H1 (cell line): ENCODE results near the gene TNIK. TPM values are rescaled to one million over a fixed set of nuclear protein-coding genes. Genes with fewer than 3 reads are reported as not detected.

ENCODE experiments used
- CTCF ChIA-PET: fragments of 300-600 bp; sonication (Branson Sonifier 250); formaldehyde crosslinking; loops from one replicate; lab custom pipeline; 2021; ENCODE audit not compliant: partially characterized antibody; lab: Charles Lee
- POLR2A ChIA-PET: fragments of 300-600 bp; sonication (Branson Sonifier 250); formaldehyde crosslinking; loops from one replicate; lab custom pipeline; 2021; ENCODE audit warnings: inconsistent platforms; ENCODE audit not compliant: partially characterized antibody; lab: Charles Lee
- DNase-seq, 2 experiments: peaks; one replicate each; pipeline versions ENCODE4 v3.0.0 to v3.0.0-alpha.2; 2010 to 2022; ENCODE audit warnings: low spot score in 2 of 2, low read depth in 1 of 2, mixed read lengths in 1 of 2
- FAIRE-seq: peaks from 2 replicates; lab custom pipeline; 2011; peaks lifted over from hg19 to GRCh38; lab: Jason Lieb, UNC
- H2AFZ ChIP-seq: 2 replicates; pipeline ENCODE4 v1.8.1; 2012; ENCODE audit warnings: low read length, inconsistent platforms
- H2AK5ac ChIP-seq: 2 replicates; pipeline ENCODE4 v1.6.1; 2013; ENCODE audit warnings: low read depth, low read length
- H2BK120ac ChIP-seq: replicated peaks from 2 replicates; pipeline ENCODE3; 2013; ENCODE audit warnings: low read depth, low read length, inconsistent platforms
- H2BK12ac ChIP-seq: 2 replicates; pipeline ENCODE4 v1.6.1; 2013; ENCODE audit warnings: low read depth, low read length
- H2BK15ac ChIP-seq: 2 replicates; pipeline ENCODE4 v1.6.1; 2013; ENCODE audit warnings: low read length
- H2BK20ac ChIP-seq: 2 replicates; pipeline ENCODE4 v1.6.1; 2013; ENCODE audit warnings: low read length
- H2BK5ac ChIP-seq: 2 replicates; pipeline ENCODE4 v1.6.1; 2013; ENCODE audit warnings: low read depth, low read length
- H3K14ac ChIP-seq: 2 replicates; pipeline ENCODE4 v1.6.1; 2013; ENCODE audit warnings: inconsistent platforms; ENCODE audit not compliant: insufficient read length
- H3K18ac ChIP-seq: 2 replicates; pipeline ENCODE4 v1.6.1; 2013; ENCODE audit warnings: low read length; ENCODE audit errors: extremely low read depth
- H3K23ac ChIP-seq: 2 replicates; pipeline ENCODE4 v1.6.1; 2013; ENCODE audit warnings: inconsistent platforms; ENCODE audit not compliant: insufficient read length
- H3K23me2 ChIP-seq: 2 replicates; pipeline ENCODE4 v1.6.1; 2013; ENCODE audit warnings: low read depth, low read length
- H3K27ac ChIP-seq: 2 replicates; pipeline ENCODE4 v1.6.1; 2011; ENCODE audit warnings: low read depth, low read length, inconsistent platforms
- H3K27me3 ChIP-seq, 4 experiments: replicated peaks in 1 of 4; 1 replicate in 1 of 4; 2 replicates in 3 of 4; pipeline versions ENCODE4 v1.6.1 to v1.8.1; 2011 to 2013; ENCODE audit warnings: low read length in 3 of 4, mild to moderate bottlenecking in 3 of 4, inconsistent platforms in 2 of 4, mixed read lengths in 2 of 4, moderate library complexity in 1 of 4; ENCODE audit not compliant: control insufficient read depth in 3 of 4, insufficient read depth in 3 of 4; ENCODE audit errors: extremely low read depth in 1 of 4
- H3K36me3 ChIP-seq, 4 experiments: 2 replicates each; pipeline versions ENCODE4 v1.6.1 to v1.8.1; 2011 to 2013; ENCODE audit warnings: mild to moderate bottlenecking in 4 of 4, low read length in 3 of 4, moderate library complexity in 2 of 4, control low read depth in 1 of 4, inconsistent platforms in 1 of 4; ENCODE audit not compliant: insufficient read depth in 4 of 4, control insufficient read depth in 2 of 4
- H3K4ac ChIP-seq: replicated peaks from 2 replicates; pipeline ENCODE3; 2013; ENCODE audit warnings: low read length, low read depth, mixed read lengths, inconsistent platforms; ENCODE audit not compliant: insufficient read length
- H3K4me1 ChIP-seq, 4 experiments: replicated peaks in 1 of 4; 1 replicate in 1 of 4; 2 replicates in 3 of 4; pipeline versions ENCODE4 v1.6.1 to v1.8.1; 2011 to 2013; ENCODE audit warnings: low read length in 3 of 4, inconsistent platforms in 2 of 4, mixed read lengths in 1 of 4; ENCODE audit not compliant: insufficient read depth in 4 of 4, control insufficient read depth in 3 of 4
- H3K4me2 ChIP-seq, 2 experiments: 2 replicates each; pipeline versions ENCODE4 v1.6.1 to v1.8.1; 2011 to 2013; ENCODE audit warnings: low read depth in 2 of 2, low read length in 2 of 2, control low read depth in 1 of 2, inconsistent platforms in 1 of 2, mild to moderate bottlenecking in 1 of 2; ENCODE audit not compliant: insufficient read depth in 1 of 2
- H3K4me3 ChIP-seq, 4 experiments: fragments of 200-600, 300-600 bp in 1 of 4; sonication (generic), shearing (Covaris generic), sonication (Bioruptor Twin) in 1 of 4; 2 replicates each; pipeline versions ENCODE4 v1.5.1 to v1.8.1; 2011 to 2016; ENCODE audit warnings: low read length in 4 of 4, low read depth in 3 of 4, control low read depth in 2 of 4, inconsistent platforms in 2 of 4, mild to moderate bottlenecking in 2 of 4, mixed read lengths in 1 of 4, moderate library complexity in 1 of 4; ENCODE audit not compliant: insufficient read depth in 2 of 4; ENCODE audit errors: extremely low read depth in 1 of 4
- H3K56ac ChIP-seq: replicated peaks from 2 replicates; pipeline ENCODE3; 2013; ENCODE audit warnings: low read depth, mild to moderate bottlenecking, mixed read lengths, low read length, inconsistent platforms; ENCODE audit not compliant: insufficient read length
- H3K79me1 ChIP-seq: 2 replicates; pipeline ENCODE4 v1.6.1; 2013; ENCODE audit warnings: low read depth, low read length, control low read depth
- H3K79me2 ChIP-seq, 2 experiments: 2 replicates each; pipeline versions ENCODE4 v1.6.1 to v1.8.1; 2012 to 2013; ENCODE audit warnings: low read length in 2 of 2, mild to moderate bottlenecking in 2 of 2, inconsistent platforms in 1 of 2; ENCODE audit not compliant: insufficient read depth in 2 of 2, control insufficient read depth in 1 of 2
- H3K9ac ChIP-seq, 4 experiments: replicated peaks in 1 of 4; 1 replicate in 1 of 4; 2 replicates in 3 of 4; pipeline versions ENCODE4 v1.6.1 to v1.8.1; 2011 to 2013; ENCODE audit warnings: low read depth in 3 of 4, low read length in 3 of 4, control low read depth in 2 of 4, mild to moderate bottlenecking in 2 of 4, moderate library complexity in 2 of 4, inconsistent platforms in 1 of 4; ENCODE audit errors: extremely low read depth in 1 of 4
- H3K9me3 ChIP-seq, 2 experiments: 2 replicates each; pipeline versions ENCODE4 v1.6.1 to v1.8.1; 2012 to 2013; ENCODE audit warnings: mild to moderate bottlenecking in 2 of 2, moderate library complexity in 2 of 2, control low read depth in 1 of 2, inconsistent platforms in 1 of 2, low read depth in 1 of 2, low read length in 1 of 2, mixed read lengths in 1 of 2; ENCODE audit not compliant: insufficient read depth in 2 of 2
- H4K20me1 ChIP-seq, 2 experiments: replicated peaks in 1 of 2; 2 replicates each; pipeline versions ENCODE3 to v1.8.1; 2011 to 2013; ENCODE audit warnings: inconsistent platforms in 2 of 2, low read length in 2 of 2, mild to moderate bottlenecking in 1 of 2; ENCODE audit not compliant: insufficient read depth in 2 of 2, control insufficient read depth in 1 of 2
- H4K5ac ChIP-seq: 2 replicates; pipeline ENCODE4 v1.6.1; 2013; ENCODE audit warnings: low read length, low read depth, mixed read lengths, inconsistent platforms; ENCODE audit not compliant: insufficient read length
- H4K8ac ChIP-seq: 2 replicates; pipeline ENCODE4 v1.8.0; 2013; ENCODE audit warnings: mild to moderate bottlenecking, moderate library complexity, low read length, inconsistent platforms; ENCODE audit not compliant: insufficient read depth; ENCODE audit errors: extremely low read depth
- H4K91ac ChIP-seq: replicated peaks from 2 replicates; pipeline ENCODE3; 2013; ENCODE audit warnings: low read length, mixed read lengths, inconsistent platforms; ENCODE audit not compliant: insufficient read length
- ATF2 ChIP-seq: IDR thresholded peaks from 2 replicates; pipeline ENCODE4 v1.6.1; 2012; ENCODE audit warnings: low read length, inconsistent platforms
- BCL11A ChIP-seq, 2 experiments: IDR thresholded peaks; one replicate each; pipeline ENCODE4 v1.6.1; 2011; ENCODE audit warnings: low read depth in 2 of 2, low read length in 2 of 2, mild to moderate bottlenecking in 2 of 2
- CBX5 ChIP-seq: fragments of 300-800, 300-1000 bp; sonication (generic); IDR thresholded peaks from 2 replicates; pipeline ENCODE4 v1.7.1; 2016; ENCODE audit warnings: antibody characterized with exemption, low read length, low read depth
- CHD1 ChIP-seq: IDR thresholded peaks from 2 replicates; pipeline ENCODE4 v1.6.1; 2012; ENCODE audit warnings: low read depth, low read length, improper control_type of control experiment
- EGR1 ChIP-seq: IDR thresholded peaks from 2 replicates; pipeline ENCODE4 v1.6.1; 2011; ENCODE audit warnings: low read depth, low read length, borderline replicate concordance
- GTF2F1 ChIP-seq: IDR thresholded peaks from 2 replicates; pipeline ENCODE4 v1.6.1; 2012; ENCODE audit warnings: low read depth, low read length, improper control_type of control experiment, borderline replicate concordance
- KDM5A ChIP-seq: fragments of 200-600 bp; IDR thresholded peaks from 2 replicates; pipeline ENCODE4 v1.7.1; 2012; ENCODE audit warnings: mild to moderate bottlenecking, low read length, inconsistent platforms, mixed read lengths
- POLR2A ChIP-seq, 2 experiments: IDR thresholded peaks; 1 replicate in 1 of 2; 2 replicates in 1 of 2; pipeline ENCODE4 v1.6.1; 2011; ENCODE audit warnings: low read depth in 2 of 2, low read length in 2 of 2, mild to moderate bottlenecking in 2 of 2; ENCODE audit errors: control extremely low read depth in 1 of 2
- RAD21 ChIP-seq, 2 experiments: IDR thresholded peaks in 1 of 2; conservative IDR thresholded peaks in 1 of 2; 2 replicates each; pipeline ENCODE4 v1.6.1; 2011; ENCODE audit warnings: low read depth in 2 of 2, low read length in 2 of 2, improper control_type of control experiment in 1 of 2, inconsistent platforms in 1 of 2, mild to moderate bottlenecking in 1 of 2, moderate library complexity in 1 of 2
- RFX5 ChIP-seq: IDR thresholded peaks from 2 replicates; pipeline ENCODE4 v1.6.1; 2011; ENCODE audit warnings: low read depth, low read length, improper control_type of control experiment, borderline replicate concordance
- USF2 ChIP-seq: IDR thresholded peaks from 2 replicates; pipeline ENCODE4 v1.6.1; 2011; ENCODE audit warnings: low read length, improper control_type of control experiment
- WGBS, 2 experiments: shearing (Covaris generic) in 1 of 2; methylation state at CpG; one replicate each; pipeline versions ENCODE4 v1.1.6 to v1.1.7; 2013 to 2015; ENCODE audit warnings: low lambda C conversion rate in 2 of 2, mixed read lengths in 2 of 2, inconsistent platforms in 1 of 2, low coverage in 1 of 2, missing lambda C conversion rate in 1 of 2; ENCODE audit not compliant: insufficient replicate concordance in 2 of 2, insufficient coverage in 1 of 2, insufficient read length in 1 of 2; ENCODE audit errors: extremely low coverage in 1 of 2, missing lambda C conversion rate in 1 of 2; 5-methylcytosine and 5-hydroxymethylcytosine counted together
- polyA plus RNA-seq, 7 experiments: library from polyadenylated mRNA; depleted of rRNA in 3 of 7; stranded (reverse) in 5 of 7; unstranded in 2 of 7; fragments of >200 nt in 5 of 7; fragments of 200-250 nt in 2 of 7; gene quantifications; 1 replicate in 5 of 7; 2 replicates in 1 of 7; 4 replicates in 1 of 7; pipeline versions ENCODE4 v1.2.1 to v1.2.3, GENCODE V29; 2011 to 2013; ENCODE audit warnings: missing spikeins in 2 of 7, mixed read lengths in 2 of 7
- total RNA-seq: library from RNA; stranded (reverse); fragmentation: NEBNext Ultra II Directional; extraction: Animal tissue kit (Norgen Biotek cat#: 25700); gene quantifications from 2 replicates; pipeline ENCODE4 v1.2.1, GENCODE V29; 2021

TNIK gene
- total and polyA plus RNA-seq, 2 of the 8 experiments (the other 6 are each of a cell fraction or from before 2014, with no cell fraction given), result 7.4 to 42.0 TPM

GRCh38 chr3:171445620-171446204, 14.5 kb downstream of the TNIK start:
- no peaks in the 10 kb centered on the region for H4K20me1 ChIP-seq
- peaks cover 0 to 17% (median 11%) of the 10 kb centered on the region in 4 experiments; a peak in 6 of 7 replicates for H3K4me1 ChIP-seq
- H4K8ac ChIP-seq, result no peak overlapping the region
- H2BK20ac ChIP-seq, result no peak overlapping the region
- FAIRE-seq, result no peak
- H3K4ac ChIP-seq, result no peak overlapping the region
- no peak overlapping the region for H3K56ac ChIP-seq
- H3K9ac ChIP-seq, result no peak overlapping the region
- no peak overlapping the region for H3K27ac ChIP-seq
- no peak overlapping the region for H4K91ac ChIP-seq
- H4K5ac ChIP-seq, result no peak overlapping the region
- no peak overlapping the region for H2BK15ac ChIP-seq
- no peak overlapping the region for H2AK5ac ChIP-seq
- WGBS, 2 experiments, result 91% methylated on average over 6 of the region's 6 CpGs; no CpG with 5 or more reads in 1 of the 2 experiments
- no peaks in the 10 kb centered on the region for H3K36me3 ChIP-seq
- no peak overlapping the region for H3K14ac ChIP-seq
- no peaks in the 10 kb centered on the region for H3K9me3 ChIP-seq
- H3K27me3 ChIP-seq, result no peaks in the 10 kb centered on the region
- peaks cover 0 to 62% of the 10 kb centered on the region in 2 experiments; a peak in 2 of 4 replicates for H3K79me2 ChIP-seq
- H2BK120ac ChIP-seq, result no peak overlapping the region
- H2BK12ac ChIP-seq, result no peak overlapping the region
- ChIA-PET POLR2A (no interaction called here), CTCF (interaction anchor here (0.9 to 3.0 kb wide), 6 partner anchors 8 to 257 kb away, joined by 3 to 8 read pairs (median 4); partner anchors contain the start of gene TNIK)
- H3K23me2 ChIP-seq, result no peaks in the 10 kb centered on the region
- no peak overlapping the region for H3K23ac ChIP-seq
- H3K4me2 ChIP-seq, result no peak overlapping the region
- H3K4me3 ChIP-seq, result no peak overlapping the region
- H3K18ac ChIP-seq, result no peak overlapping the region
- no peak overlapping the region for H2BK5ac ChIP-seq
- H2AFZ ChIP-seq, result no peak overlapping the region
- DNase-seq, result no peak
- no peaks in the 10 kb centered on the region for H3K79me1 ChIP-seq
- TF ChIP-seq EGR1, result no peak
- TF ChIP-seq BCL11A (IDR thresholded peaks at IDR 0.05; ENCODE audit: low read depth in 2 of 2, low read length in 2 of 2), result no peak
- TF ChIP-seq RFX5, result no peak
- TF ChIP-seq GTF2F1, result no peak
- no peak for TF ChIP-seq POLR2A (IDR thresholded peaks at IDR 0.05; ENCODE audit: control extremely low read depth in 1 of 2, low read depth in 2 of 2, low read length in 2 of 2)
- TF ChIP-seq CHD1, result no peak
- no peak for TF ChIP-seq KDM5A
- TF ChIP-seq ATF2, result no peak
- no peak for TF ChIP-seq RAD21 (IDR thresholded peaks at IDR 0.05 in 1 of 2, conservative IDR thresholded peaks at IDR 0.05 in 1 of 2; ENCODE audit: low read depth in 2 of 2, low read length in 2 of 2)
- TF ChIP-seq CBX5, result no peak
- TF ChIP-seq USF2, result no peak
